Activated T-cell treated with anti-CD3 and anti-CD28 coated beads for 48 hours (primary cell): ENCODE results near the gene PRIM1.
A peak's percentile ranks its signal among the peaks of the same experiment; 100 is the strongest.
"Not testable (repeated sequence)": the region's sequence is repeated elsewhere in the genome, so short reads cannot be mapped to it uniquely, and the experiment has no call there.

Experiments
- DNase-seq: peaks from one replicate; pipeline ENCODE4 v3.0.0-alpha.2; 2020; ENCODE audit warnings: low read depth

PRIM1 gene

DNA sequence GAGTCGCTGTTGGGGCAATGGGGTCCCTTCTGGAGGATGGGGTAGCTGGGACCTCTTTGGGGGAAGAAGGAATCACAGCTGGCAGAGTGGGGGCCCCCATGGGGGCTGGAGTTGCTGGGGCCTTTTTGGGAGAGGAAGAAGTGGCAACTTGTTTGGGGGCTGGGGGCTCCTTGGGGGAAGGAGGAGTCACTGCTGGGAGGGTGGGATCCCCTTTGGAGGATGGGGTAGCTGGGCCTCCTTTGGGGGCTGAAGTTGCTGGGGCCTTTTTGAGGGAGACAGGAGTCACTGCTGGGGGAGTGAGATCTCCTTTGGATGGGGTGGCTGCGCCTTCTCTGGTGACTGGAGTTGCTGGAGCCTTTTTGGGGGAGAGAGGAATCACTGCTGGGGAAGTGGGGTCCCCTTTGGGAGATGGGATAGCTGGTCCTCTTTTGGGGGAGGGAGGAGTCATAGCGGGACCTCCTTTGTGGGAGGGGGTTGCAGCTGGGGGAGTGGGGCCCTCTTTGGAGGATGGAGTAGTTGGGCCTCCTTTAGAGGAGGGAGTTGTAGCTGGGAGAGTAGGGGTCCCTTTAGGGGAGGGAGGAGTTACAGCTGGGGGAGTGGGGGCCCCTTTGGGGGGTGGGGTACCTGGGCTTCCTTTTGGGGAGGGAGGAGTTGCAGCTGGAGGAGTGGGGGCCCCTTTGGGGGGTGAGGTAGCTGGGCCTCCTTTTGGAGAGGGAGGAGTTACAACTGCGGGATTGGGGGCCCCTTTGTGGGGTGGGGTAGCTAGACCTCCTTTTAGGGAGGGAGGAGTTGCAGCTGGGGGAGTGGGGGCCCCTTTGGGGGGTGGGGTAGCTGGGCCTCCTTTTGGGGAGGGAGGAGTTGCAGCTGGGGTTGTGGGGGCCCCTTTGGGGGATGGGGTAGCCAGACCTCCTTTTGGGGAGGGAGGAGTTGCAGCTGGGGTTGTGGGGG, 34.9 kb downstream of the PRIM1 start:
- DNase-seq = no peak

DNA sequence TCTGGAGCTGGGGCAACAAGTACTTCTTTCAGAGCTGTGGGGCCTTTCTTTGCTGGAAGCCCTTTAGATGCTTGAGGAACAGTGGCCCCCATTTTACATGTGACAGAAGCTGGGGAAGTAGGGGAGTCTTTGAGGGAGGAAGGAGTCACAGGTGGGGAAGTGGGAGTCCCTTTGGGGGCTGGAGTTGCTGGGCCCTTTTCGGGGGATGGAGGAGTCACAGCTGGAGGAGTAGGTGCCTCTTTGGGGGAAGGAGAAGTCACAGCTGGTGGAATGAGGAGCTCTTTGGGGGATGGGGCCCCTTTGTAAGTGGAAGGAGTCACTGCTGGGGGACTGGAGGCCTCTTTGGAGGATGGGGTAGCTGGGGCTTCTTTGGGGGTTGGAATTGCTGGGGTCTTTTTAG, 35.7 kb downstream of the PRIM1 start:
- no peak for DNase-seq

DNA sequence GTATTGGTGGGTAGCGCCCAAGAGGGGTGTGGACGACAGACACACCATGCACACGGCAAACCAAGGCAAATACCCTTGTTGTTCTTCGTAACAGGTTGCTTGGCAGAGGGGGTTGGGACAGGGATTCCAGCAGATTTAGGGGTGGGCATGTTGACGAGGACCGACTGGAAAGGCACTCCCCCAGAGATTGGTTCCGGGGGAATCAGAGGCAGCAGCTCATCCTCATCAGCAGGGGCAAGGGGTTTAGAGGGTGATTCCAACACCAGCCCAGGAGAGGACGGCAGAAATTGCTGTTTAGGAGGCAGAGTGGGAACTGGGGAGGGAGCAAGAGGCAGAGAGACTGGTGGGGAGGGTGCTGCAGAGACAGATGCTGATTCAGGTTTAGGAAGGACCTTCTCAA, 36.3 kb downstream of the PRIM1 start:
- DNase-seq = no peak

DNA sequence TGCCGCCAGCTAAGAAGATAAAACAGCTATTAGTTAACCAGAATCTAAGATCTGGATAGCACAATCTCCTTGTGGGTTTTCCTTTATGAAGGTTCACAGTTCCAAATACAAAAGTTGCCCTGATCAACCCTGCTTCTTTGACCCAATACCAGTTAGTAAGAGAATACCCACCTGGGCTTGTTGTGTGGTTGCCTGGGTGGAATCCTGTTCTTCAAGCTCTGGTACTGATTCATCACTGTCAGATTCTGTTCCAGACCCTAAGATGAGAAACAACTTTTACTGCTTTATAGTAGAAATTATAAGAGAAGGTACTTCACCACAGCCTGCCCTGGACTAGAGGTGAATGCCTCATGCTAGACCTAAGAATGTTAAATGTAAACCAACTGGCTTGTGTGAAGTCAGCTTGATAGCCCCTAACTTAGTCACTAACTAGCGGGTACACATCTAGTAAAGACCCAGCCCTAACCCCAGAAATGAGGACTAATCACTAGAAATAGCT, 37.6 kb downstream of the PRIM1 start:
- no peak for DNase-seq

DNA sequence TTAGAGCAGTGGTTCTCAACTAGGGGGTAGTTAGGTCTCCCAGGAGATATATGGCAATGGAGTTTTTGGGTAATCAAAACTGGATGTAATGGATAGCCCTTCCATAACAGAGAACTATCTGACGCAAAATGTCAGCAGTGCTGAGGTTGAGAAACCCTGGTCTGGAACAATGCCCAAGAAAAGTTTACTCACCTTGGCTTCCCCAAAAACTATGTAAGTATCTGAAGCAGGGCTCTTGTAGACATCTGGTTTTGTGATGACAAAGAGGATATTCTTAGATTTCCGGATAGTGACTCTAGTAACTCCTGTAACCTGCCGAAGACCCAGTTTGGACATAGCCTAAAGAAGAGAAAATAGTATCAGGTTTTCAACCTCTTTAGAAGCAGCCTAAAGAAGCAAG, 38.8 kb downstream of the PRIM1 start:
- DNase-seq = no peak

DNA sequence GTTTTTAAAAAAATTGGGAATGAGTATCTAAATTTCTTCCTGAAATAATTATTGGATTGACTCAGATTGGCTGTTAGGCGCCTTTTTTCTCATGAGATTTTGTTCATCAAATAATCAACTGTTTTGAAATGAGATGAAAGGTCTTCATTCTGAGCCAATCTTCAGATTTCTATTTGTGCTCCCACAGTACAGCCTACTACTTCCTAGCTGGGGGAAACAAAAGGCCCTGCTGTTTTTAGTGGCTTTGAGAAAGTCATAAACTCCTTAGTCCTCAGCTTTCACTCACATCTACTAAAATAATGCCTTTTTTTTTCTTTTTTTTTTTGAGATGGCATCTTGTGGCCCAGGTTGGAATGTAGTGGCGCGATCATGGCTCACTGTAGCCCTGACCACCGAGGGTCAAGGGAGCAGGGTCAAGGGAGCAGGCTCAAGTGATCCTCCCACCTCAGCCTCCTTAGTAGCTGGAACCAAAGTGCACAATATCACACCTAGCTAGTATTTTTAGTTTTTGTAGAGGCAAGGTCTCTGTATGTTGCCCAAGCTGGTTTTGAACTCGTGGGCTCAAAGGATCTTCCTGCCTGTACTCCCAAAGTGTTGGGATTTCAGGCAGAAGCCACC, 42.3 kb downstream of the PRIM1 start:
- DNase-seq = no peak

DNA sequence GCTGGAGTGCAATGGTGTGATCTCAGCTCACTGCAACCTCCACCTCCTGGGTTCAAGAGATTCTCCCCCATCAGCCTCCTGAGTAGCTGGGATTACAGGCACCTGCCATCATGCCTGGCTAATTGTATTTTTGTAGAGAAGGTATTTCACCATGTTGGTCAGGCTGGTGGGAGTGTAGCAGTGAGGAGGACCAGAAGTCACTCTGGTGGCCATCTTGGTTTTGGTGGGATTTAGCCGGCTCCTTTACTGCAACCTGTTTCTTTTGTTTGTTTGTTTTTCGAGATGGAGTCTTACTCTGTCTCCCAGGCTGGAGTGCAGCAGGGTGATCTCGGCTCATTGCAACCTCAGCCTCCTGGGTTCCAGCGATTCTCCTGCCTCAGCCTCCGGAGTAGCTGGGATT, 47.6 kb downstream of the PRIM1 start:
- not testable (repeated sequence) for DNase-seq

DNA sequence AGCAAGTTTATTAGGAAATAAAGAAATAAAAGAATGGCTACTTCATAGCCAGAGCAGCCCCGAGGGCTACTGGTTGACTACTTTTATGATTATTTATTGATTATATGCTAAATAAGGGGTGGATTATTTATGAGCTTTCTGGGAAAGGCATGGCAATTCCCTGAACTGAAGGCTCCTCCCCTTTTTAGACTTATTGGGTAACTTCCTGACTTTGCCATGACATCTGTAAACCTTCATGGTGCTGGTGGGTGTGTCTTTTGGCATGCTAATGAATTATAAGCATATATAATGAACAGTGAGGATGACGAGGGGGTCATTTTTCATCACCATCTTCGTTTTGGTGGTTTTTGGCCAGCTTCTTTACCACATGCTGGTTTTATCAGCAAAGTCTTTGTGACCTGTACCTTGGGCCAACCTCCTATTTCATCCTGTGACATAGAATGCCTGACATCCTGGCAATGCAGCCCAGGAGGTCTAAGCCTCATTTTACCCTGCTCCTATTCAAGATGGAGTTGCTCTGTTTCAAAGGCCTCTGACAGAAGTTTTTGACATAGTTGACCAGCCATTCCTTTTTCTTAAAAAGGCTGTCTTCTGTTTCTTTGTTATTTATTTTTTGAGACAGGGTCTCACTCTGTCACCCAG, 53.0 kb downstream of the PRIM1 start:
- no peak for DNase-seq

DNA sequence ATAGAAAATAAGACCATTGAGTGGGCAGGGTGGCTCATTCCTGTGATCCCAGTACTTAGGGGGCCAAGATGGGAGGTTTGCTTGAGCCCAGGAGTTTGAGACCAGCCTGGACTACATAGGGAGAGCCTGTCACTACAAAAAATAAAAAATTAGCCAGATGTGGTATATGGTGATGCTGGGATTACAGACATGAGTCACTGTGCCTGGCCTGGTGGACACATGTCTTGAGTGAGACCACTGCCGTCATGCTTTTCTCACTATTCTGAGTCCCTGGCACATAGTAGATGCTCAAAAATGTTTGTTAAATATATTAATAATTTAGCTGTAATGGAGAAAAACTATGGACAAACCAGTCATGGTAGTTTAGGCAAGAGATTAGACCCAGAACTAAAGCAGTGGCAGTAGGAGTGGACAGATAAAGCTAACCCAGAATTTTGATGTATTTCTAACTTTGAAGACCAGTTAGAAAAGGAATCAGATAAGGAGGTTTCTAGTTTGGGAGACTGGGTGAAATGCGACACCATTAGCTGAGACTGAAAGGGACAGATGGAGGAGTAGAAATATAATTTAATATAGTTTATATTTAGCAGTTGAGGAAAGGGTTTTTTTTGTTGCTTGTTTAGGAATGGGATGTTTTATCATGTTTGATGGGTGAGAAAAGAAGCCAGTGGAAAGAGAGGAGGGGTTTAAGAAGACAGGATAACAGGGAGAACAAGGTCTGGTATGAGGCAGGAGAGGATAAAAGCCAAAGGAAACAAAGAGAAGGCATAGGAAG, 56.6 kb downstream of the PRIM1 start:
- no peak for DNase-seq

DNA sequence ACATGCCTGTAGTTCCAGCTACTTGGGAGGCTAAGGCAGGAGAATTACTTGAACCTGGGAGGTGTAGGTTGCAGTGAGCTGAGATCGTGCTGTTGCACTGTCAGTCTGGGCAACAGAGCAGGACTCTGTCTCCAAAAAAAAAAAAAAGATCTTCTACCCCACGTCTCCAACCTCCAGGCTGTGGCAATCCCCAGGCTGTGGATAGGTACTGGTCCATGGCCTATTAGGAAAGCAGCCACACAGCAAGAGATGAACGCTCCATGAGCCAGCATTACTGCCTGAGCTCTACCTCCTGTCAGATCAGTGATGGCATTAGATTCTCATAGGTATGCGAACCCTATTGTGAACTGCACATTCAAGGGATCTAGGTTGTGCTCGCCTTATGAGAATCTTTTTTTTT, 58.0 kb downstream of the PRIM1 start:
- DNase-seq = no peak

DNA sequence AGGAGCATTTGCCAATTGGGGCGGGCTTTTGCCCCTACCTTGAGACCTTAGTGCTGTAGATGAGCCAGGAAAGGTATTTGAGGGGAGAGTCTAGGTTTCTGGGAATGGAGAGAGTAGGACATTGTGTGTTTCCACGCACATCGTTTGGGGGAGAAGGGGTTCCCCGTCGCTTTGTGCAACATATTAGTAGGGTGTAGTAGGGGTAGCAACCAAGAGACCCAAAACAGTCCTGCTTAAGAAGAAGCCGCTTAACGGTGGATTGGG, 63.3 kb downstream of the PRIM1 start:
- DNase-seq = no peak

DNA sequence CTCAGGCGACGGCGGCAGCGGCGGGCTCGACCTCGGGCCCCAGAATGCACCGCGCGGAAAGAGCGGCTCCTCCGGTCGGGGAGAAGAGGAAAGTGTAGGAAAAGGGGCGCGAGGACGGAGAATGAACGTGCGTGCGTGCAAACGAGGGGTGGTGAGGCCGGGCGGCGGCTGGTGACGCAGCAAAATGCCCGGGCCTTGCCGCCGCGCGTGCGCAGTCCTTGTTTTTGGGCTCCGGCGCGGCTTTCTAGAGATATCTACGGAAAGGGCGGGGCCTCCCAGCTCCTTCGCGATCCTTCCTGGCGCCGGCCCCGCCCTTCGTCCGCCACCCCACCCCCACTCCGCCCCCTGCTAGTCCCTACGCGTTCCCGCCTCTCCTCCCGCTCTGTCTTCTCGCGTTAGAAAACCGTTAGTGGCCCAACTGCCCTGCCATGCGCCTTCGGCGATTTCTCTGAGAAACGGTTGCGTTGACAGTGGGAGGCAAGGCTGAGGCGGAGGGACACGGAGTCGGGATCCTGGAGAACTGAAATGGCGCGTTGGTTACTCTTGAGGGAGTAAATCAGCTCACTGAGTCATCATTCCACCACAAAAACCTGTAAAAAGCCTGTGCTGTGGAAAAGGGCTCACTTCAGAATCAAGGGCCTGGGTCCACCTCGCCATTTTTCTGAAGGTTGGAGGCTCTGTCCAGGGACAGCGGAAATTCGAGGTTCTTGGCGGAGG, 63.8 kb downstream of the PRIM1 start, which contains the start of gene PTGES3:
Gene PTGES3 (minus strand): TSS at position 156 of the 717 bp plus-strand sequence. CDS start 285 bp downstream, outside the sequence.
- peak; percentile 99 for DNase-seq

DNA sequence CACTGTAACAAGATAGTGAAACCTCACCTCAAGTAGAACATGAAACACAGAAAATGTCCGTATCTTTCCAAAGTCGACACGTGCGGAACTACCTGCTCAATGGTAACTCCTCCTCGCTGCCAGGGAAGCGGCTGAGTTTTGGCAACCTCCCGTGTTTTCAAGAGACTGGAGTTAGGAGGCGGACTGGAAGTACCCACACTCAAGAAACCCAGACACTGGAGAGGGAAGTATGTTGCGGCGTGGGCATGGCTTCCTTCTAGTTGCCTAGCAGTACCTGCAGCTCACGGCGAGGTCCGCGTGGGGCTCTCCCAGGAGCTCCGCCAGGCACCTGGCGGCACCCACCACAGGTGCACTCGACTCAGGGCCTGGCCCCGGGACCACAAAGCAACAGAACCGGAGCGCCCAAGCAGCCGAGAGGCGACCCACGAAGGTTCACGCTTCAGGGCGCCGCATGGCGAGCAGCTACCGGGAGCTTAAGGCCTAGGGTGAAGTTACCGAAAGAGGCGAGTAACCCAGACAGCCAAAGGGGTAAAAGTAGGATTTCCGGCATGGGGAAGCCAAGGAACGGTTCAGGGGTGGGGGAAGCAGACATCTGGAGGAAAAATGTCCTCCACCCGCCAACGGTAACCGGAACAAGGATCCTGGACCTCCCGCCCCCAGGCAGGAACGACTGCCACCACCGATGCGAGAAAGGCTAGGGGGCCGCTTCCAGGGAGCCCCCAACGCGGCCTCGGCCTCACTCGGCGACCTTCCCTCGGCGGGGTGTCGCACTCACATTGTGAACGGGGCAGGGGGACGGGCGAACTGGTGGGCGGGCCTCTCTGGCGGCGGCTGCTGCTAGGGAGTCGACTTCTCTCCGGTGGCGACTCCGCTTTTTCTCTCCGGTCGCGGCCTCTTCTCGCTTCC, 64.6 kb downstream of the PRIM1 start:
- peak; percentile 41 for DNase-seq

DNA sequence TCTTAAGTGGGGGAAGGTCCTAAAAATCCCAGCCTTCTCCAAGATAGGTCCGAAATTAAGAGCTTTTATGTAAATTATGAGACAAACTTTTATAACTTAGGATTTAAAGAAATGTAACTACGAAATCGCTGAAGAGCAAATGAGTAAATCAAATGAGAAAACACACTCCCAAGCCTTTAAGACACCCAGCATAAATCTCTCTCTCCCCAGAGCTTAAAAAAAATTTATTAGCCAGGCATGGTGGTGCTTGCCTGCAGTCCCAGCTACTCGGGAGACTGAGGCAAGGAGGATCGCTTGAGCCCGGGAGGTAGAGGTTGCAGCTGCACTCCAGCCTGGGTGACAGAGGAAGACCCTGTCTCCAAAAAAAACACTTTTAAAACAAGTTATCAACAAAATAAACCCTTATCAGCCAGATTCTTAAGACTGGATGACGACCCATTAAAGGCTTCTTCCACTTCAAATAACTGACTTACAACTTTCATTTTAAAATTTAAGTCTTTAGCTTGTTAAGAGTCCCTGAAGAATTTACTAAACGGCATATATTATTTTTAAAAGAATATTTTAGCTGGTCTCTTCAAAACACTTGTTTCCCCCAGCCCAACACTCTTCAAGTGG, 67.3 kb downstream of the PRIM1 start:
- DNase-seq = no peak

DNA sequence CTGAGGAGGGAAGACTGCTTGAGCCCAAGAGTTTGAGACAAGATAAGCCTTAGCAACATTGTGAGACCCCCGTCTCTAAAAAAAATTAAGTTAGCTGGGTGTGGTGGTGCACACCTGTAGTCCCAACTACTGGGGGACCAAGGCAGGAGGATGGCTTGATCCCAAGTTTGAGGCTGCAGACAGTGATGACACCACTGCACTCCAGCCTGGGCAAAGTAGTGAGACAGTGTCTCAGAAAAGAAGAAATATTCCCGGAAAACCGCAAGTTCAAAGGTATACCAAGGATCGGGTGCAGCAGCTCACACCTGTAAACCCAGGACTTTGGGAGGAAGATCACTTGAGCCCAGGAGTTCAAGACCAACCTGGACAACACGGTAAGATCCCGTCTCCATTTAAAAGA, 69.8 kb downstream of the PRIM1 start:
- no peak for DNase-seq
